H54 (cell line): ENCODE data around the gene GPR15.

Source experiments
- DNase-seq: peaks from one replicate; pipeline ENCODE4 v3.0.0; 2011; ENCODE audit warnings: low spot score, mixed read lengths; ENCODE audit not compliant: insufficient read length
- FAIRE-seq: peaks from 3 replicates; lab custom pipeline; 2011; peaks lifted over from hg19 to GRCh38; lab: Jason Lieb, UNC
- POLR2A ChIP-seq: IDR thresholded peaks from 2 replicates; pipeline ENCODE4 v1.6.1; 2011; ENCODE audit warnings: low read depth, mild to moderate bottlenecking, low read length

The GPR15 gene

DNA sequence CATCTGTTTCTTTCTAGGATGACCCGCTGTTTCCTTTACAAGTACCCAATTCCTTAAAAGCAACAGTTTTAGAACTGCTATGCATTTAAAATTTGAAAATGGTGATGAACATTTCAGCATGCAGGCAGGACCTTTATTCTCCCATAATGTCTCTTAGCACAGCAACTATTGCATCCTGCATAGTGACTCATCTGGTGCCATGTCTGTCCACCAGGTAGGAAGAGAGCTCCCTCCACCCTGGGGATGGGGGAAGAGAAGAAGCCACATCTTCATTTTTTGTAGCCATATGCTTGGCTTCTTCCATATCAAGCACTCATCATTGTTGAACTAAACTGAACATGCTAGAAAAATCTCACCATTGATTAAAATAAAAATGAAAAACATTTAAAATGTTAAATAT lies 9.9 kb downstream of the GPR15 start:
- no peak for FAIRE-seq
- no peak for TF ChIP-seq POLR2A

GRCh38 chr3:98542623-98543022 lies 10.8 kb downstream of the GPR15 start:
- DNase-seq, result no peak
- FAIRE-seq, result no peak
- TF ChIP-seq POLR2A, result no peak

More for the DNA sequence above, 9.9 kb downstream of the GPR15 start:
- no peak for DNase-seq

GRCh38 chr3:98545940-98546339 lies 14.2 kb downstream of the GPR15 start:
- DNase-seq (no peak), FAIRE-seq (no peak)
- TF ChIP-seq POLR2A, result no peak

DNA sequence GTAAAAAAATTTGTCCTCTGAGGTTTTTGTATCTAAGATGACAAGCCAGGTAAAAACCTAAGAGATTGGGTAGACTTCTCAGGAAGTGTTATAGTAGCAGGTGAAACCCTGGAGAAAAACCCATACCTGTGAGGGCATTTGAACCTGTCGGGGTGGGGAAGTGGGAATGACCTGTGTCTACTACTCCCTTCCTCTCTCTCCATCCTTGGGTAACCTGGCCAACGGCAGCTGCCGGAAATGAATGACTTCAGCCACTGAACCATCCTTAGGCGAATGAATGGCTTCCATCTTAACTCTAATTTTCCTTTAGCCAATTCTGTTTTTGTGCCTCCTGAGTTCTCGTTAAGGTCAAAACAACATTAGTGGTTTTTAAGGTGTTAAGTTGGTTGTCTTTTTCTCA lies 16.8 kb downstream of the GPR15 start:
- FAIRE-seq (no peak), DNase-seq (no peak)
- no peak for TF ChIP-seq POLR2A

DNA sequence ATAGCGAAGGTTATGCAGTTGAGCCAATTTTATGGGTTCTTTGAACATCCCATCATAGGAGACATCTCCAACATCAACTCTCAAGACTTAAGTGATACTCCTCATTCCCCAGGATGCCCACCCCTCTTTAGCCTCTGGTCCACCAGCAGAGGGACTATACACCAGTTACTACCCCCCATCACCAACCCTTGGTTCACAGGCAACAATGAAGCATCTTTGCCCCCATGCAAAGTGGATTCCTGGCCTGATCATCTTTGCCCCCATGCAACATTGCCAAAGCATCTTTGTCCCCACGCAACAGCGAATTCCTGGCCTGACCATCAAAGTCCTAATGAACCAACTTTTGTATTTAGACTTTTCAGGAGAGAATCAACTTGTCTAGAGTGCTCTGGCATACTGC lies 19.1 kb downstream of the GPR15 start:
- no peak for TF ChIP-seq POLR2A
- DNase-seq (no peak), FAIRE-seq (no peak)

- FAIRE-seq, result no peak
- DNase-seq, result no peak
- no peak for TF ChIP-seq POLR2A
These were observed 19.5 kb downstream of the GPR15 start for GRCh38 chr3:98551236-98551635.

DNA sequence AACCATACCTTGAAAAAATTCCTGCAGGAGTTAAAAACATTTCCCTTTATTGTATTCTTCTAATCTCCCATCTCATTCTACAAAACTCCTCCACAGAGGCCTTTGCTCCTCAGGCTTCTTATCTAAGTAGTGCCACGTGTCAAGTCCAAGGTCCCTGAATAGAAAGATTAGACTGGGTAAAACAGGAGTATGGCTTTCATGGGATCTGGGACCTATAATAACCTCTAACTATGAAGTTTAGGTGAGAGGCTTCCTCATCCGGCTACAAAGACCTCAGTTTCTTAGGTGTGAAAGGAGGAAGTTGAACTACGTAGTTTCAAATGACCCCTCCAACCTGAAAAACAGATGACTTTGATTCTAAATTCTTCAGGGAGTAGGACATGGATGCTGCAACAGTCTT lies 20.0 kb downstream of the GPR15 start:
- DNase-seq (no peak), FAIRE-seq (no peak)
- no peak for TF ChIP-seq POLR2A

- FAIRE-seq, result no peak
- no peak for TF ChIP-seq POLR2A
- DNase-seq, result no peak
These were observed 20.6 kb downstream of the GPR15 start for GRCh38 chr3:98552232-98553020.

GRCh38 chr3:98553021-98553563 lies 21.3 kb downstream of the GPR15 start:
- TF ChIP-seq POLR2A, result no peak
- no peak for DNase-seq
- FAIRE-seq, result no peak

DNA sequence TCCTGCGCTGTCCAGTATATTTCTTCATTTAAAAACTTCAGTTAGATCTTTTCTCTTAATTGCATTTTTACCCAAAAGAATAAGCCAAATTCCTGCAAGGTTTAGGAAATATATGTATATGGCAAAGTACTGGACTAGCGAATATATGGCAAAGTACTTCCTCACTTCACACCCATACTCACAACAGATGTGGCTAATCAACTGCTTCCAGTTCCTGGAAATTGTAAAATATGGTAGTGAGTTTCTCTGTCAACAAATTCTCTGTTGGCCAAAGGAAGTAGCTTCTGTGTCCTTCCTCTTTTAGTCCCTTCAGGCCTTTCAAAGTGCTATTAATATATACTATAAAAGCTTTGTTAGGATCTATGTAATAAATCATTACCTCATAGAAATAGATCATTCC lies 22.0 kb downstream of the GPR15 start:
- no peak for DNase-seq
- FAIRE-seq, result no peak
- no peak for TF ChIP-seq POLR2A

GRCh38 chr3:98554580-98554979 lies 22.8 kb downstream of the GPR15 start:
- no peak for DNase-seq
- no peak for FAIRE-seq
- TF ChIP-seq POLR2A, result no peak

DNA sequence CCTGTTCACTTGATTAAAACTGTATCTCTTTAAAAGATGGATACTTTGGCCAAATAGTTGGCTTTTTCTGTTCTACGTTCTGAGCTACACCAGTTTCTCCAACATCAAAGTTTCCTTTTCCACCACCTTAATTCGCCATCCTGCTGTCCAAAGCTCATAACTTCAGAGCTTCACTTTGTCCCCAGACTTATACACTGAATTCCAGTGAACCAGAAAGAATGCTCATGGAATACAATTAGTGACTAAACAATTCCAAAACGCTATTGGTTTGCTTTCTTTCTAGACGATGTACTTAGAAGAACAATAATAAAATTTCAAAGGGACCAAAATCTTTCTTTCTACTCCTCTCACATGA lies 23.2 kb downstream of the GPR15 start:
- no peak for FAIRE-seq
- no peak for TF ChIP-seq POLR2A
- no peak for DNase-seq

DNA sequence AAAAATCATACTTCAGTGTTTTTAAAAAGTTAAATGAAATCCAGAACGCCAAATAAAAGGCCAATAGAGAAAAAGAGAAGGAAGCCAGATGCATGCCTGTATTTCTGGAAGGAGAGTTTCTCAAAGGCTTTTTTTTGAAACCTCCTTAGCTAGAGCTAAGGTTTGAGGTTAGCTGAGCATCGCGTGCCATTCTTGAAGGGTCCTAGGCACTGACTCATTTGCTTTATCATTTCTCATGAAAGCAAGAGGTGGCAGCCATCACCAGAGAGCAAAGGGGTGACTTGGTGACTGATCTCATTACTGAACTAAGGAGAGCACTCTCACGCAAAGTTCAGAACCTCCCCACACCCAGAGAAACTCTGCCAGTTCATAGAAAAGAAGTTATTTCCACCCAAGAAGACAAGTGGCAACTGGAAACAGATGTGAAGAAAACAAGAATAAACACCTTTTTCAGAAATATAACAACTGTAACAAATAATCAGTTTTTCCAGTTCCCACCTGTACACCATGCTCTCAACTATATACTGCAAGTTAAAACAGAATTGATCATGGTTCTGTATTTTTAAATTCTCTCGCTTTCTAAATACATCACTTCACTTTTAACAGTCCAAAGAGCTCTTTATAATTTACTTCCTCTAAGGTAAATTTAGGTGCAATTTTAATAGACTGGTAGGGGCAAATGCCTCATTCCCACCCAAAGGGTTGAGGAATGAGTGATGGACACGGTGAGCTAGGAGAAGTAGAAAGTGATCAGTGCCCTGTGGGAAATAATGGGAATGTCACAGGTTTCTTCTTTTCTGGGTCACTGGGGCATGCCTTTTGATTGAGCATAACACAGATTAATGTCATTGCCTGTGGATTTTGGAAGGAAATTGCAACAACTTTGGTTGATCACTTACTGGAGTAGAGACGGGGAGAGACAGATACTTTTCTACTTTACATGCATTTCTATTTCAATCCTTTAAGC lies 24.7 kb downstream of the GPR15 start:
- no peak for FAIRE-seq
- DNase-seq, result no peak

More for the DNA sequence above, 24.7 kb downstream of the GPR15 start:
- no peak for TF ChIP-seq POLR2A
